ENCODE data around the gene ANO6. TPM values are rescaled to one million over a fixed set of nuclear protein-coding genes. Genes with fewer than 3 reads are reported as not detected.

ANO6 gene
- total RNA-seq, 1 experiment from 2014 or later: 18.1 TPM

GRCh38 chr12:45419317-45419814 is 203.5 kb downstream of the ANO6 start:
- peaks cover 15% of the 10 kb centered on the region for H3K4me1 ChIP-seq (ENCODE audit: insufficient read depth, low read length)
- TF ChIP-seq EZH2 (IDR thresholded peaks at IDR 0.05; ENCODE audit: low read length, unreplicated experiment) (no peak), CTCF (conservative IDR thresholded peaks at IDR 0.05; ENCODE audit: low read depth, low read length) (no peak), EZH2phosphoT487 (IDR thresholded peaks at IDR 0.05; ENCODE audit: borderline replicate concordance, low read length) (no peak)
- H3K27me3 ChIP-seq (ENCODE audit: low read length): no peaks in the 10 kb centered on the region
- no peak overlapping the region for H3K9ac ChIP-seq (ENCODE audit: low read length)
- H3F3A ChIP-seq (ENCODE audit: low read length, unreplicated experiment): no peaks in the 10 kb centered on the region
- no peak overlapping the region for H3K27ac ChIP-seq (ENCODE audit: low read length)
- H3K36me3 ChIP-seq (ENCODE audit: low read depth, low read length): 0 out of 2 replicates have a peak, but pooled peaks cover 5% of the 10 kb centered on the region
- H3K79me2 ChIP-seq (ENCODE audit: low read length): no peaks in the 10 kb centered on the region
- POLR2A ChIA-PET (ENCODE audit: unreplicated experiment): no interaction called here
- H3K4me3 ChIP-seq (ENCODE audit: low read length): no peak overlapping the region
- no peaks in the 10 kb centered on the region for H3K9me3 ChIP-seq (ENCODE audit: low read length)
- H3K4me2 ChIP-seq (ENCODE audit: low read length): no peak overlapping the region
- intact Hi-C loops (cut with micrococcal nuclease): no loop called here
- DNase-seq (no peak), ATAC-seq (no peak)
- no peaks in the 10 kb centered on the region for H4K20me1 ChIP-seq (ENCODE audit: low read length)
- no peaks in the 10 kb centered on the region for H3K9me2 ChIP-seq (replicated peaks; ENCODE audit: low read length)
- CTCF ChIA-PET: no interaction called here
- H2AFZ ChIP-seq (ENCODE audit: low read length): no peak overlapping the region
- no TSS peak for BruUV-seq (replicated peaks)

GRCh38 chr12:45421736-45422135 is 205.8 kb downstream of the ANO6 start:
- Histone ChIP-seq H3K9ac (ENCODE audit: low read length) (no peak overlapping the region), H3K27ac (ENCODE audit: low read length) (no peak overlapping the region), H2AFZ (ENCODE audit: low read length) (no peak overlapping the region), H3K4me1 (ENCODE audit: insufficient read depth, low read length) (no peaks in the 10 kb centered on the region), H3K27me3 (ENCODE audit: low read length) (no peaks in the 10 kb centered on the region), H4K20me1 (ENCODE audit: low read length) (no peaks in the 10 kb centered on the region), H3K4me2 (ENCODE audit: low read length) (no peak overlapping the region), H3F3A (ENCODE audit: low read length, unreplicated experiment) (no peaks in the 10 kb centered on the region), H3K79me2 (ENCODE audit: low read length) (no peaks in the 10 kb centered on the region), H3K36me3 (ENCODE audit: low read depth, low read length) (0 out of 2 replicates have a peak, but pooled peaks cover 5% of the 10 kb centered on the region), H3K9me3 (ENCODE audit: low read length) (no peaks in the 10 kb centered on the region), H3K4me3 (ENCODE audit: low read length) (no peak overlapping the region), H3K9me2 (replicated peaks; ENCODE audit: low read length) (no peaks in the 10 kb centered on the region)
- POLR2A ChIA-PET (ENCODE audit: unreplicated experiment): no interaction called here
- no peak for DNase-seq
- BruUV-seq (replicated peaks): no TSS peak
- TF ChIP-seq CTCF (conservative IDR thresholded peaks at IDR 0.05; ENCODE audit: low read depth, low read length): no peak
- TF ChIP-seq EZH2phosphoT487 (IDR thresholded peaks at IDR 0.05; ENCODE audit: borderline replicate concordance, low read length): no peak
- TF ChIP-seq EZH2 (IDR thresholded peaks at IDR 0.05; ENCODE audit: low read length, unreplicated experiment): no peak
- ATAC-seq: no peak
- CTCF ChIA-PET: interaction anchor here (0.6 kb wide), 1 partner anchor 1237 kb away, joined by 3 read pairs; no protein-coding TSS in a partner anchor
- intact Hi-C loops (cut with micrococcal nuclease): no loop called here

GRCh38 chr12:45423931-45424330 is 208.0 kb downstream of the ANO6 start:
- intact Hi-C loops (cut with micrococcal nuclease): no loop called here
- Histone ChIP-seq H3K4me3 (ENCODE audit: low read length) (no peak overlapping the region), H4K20me1 (ENCODE audit: low read length) (no peaks in the 10 kb centered on the region), H3K27ac (ENCODE audit: low read length) (no peak overlapping the region), H3F3A (ENCODE audit: low read length, unreplicated experiment) (no peaks in the 10 kb centered on the region), H2AFZ (ENCODE audit: low read length) (no peak overlapping the region), H3K4me2 (ENCODE audit: low read length) (no peak overlapping the region), H3K79me2 (ENCODE audit: low read length) (no peaks in the 10 kb centered on the region), H3K27me3 (ENCODE audit: low read length) (no peaks in the 10 kb centered on the region), H3K9ac (ENCODE audit: low read length) (no peak overlapping the region), H3K4me1 (ENCODE audit: insufficient read depth, low read length) (no peaks in the 10 kb centered on the region), H3K9me2 (replicated peaks; ENCODE audit: low read length) (no peaks in the 10 kb centered on the region), H3K36me3 (ENCODE audit: low read depth, low read length) (0 out of 2 replicates have a peak, but pooled peaks cover 5% of the 10 kb centered on the region), H3K9me3 (ENCODE audit: low read length) (no peaks in the 10 kb centered on the region)
- DNase-seq (no peak), ATAC-seq (no peak)
- TF ChIP-seq CTCF (conservative IDR thresholded peaks at IDR 0.05; ENCODE audit: low read depth, low read length): no peak
- TF ChIP-seq EZH2phosphoT487 (IDR thresholded peaks at IDR 0.05; ENCODE audit: borderline replicate concordance, low read length): no peak
- no peak for TF ChIP-seq EZH2 (IDR thresholded peaks at IDR 0.05; ENCODE audit: low read length, unreplicated experiment)
- no TSS peak for BruUV-seq (replicated peaks)
- ChIA-PET POLR2A (ENCODE audit: unreplicated experiment) (no interaction called here), CTCF (no interaction called here)

All from PC-3 (cell line).